HepG2 (cell line): ENCODE data around the gene NEURL3. TPM values are rescaled to one million over a fixed set of nuclear protein-coding genes. Genes with fewer than 3 reads are reported as not detected.

Experiments used
- EP300 ChIP-seq, 3 experiments: sonication (generic) in 1 of 3; formaldehyde crosslinking in 1 of 3; IDR thresholded peaks; 2 replicates each; pipeline versions ENCODE4 v1.5.1 to v1.6.1; 2011 to 2020; ENCODE audit warnings: low read depth in 2 of 3, low read length in 2 of 3, borderline replicate concordance in 1 of 3, improper control_type of control experiment in 1 of 3, mild to moderate bottlenecking in 1 of 3, missing genetic modification reagents in 1 of 3, moderate library complexity in 1 of 3
- HDAC1 ChIP-seq: sonication (generic); formaldehyde crosslinking; IDR thresholded peaks from 2 replicates; pipeline ENCODE4 v1.5.1; 2020; ENCODE audit warnings: mild to moderate bottlenecking, missing genetic modification reagents
- REPIN1 ChIP-seq: sonication (generic); formaldehyde crosslinking; IDR thresholded peaks from 2 replicates; pipeline ENCODE4 v1.8.0; 2022; ENCODE audit warnings: missing genetic modification reagents, low read depth, mild to moderate bottlenecking, borderline replicate concordance
- SSRP1 ChIP-seq: IDR thresholded peaks from 2 replicates; pipeline ENCODE4 v1.6.1; 2016; ENCODE audit warnings: control low read depth
- XRCC5 ChIP-seq: fragments of 200-400 bp; formaldehyde crosslinking; optimal IDR thresholded peaks from 2 replicates; pipeline ENCODE3; 2017; ENCODE audit warnings: mild to moderate bottlenecking, low read length
- ZFP36L1 ChIP-seq: sonication (generic); formaldehyde crosslinking; IDR thresholded peaks from 2 replicates; pipeline ENCODE4 v1.8.0; 2022; ENCODE audit warnings: mild to moderate bottlenecking, missing genetic modification reagents, moderate library complexity
- ZGPAT ChIP-seq: IDR thresholded peaks from 2 replicates; pipeline ENCODE4 v1.6.1; 2016; ENCODE audit warnings: mild to moderate bottlenecking
- ZMAT5 ChIP-seq: sonication (generic); formaldehyde crosslinking; IDR thresholded peaks from 2 replicates; pipeline ENCODE4 v1.5.0; 2020; ENCODE audit warnings: mild to moderate bottlenecking, low read depth, missing genetic modification reagents, borderline replicate concordance
- ZNF451 ChIP-seq: sonication (generic); formaldehyde crosslinking; IDR thresholded peaks from 2 replicates; pipeline ENCODE4 v1.5.0; 2020; ENCODE audit warnings: mild to moderate bottlenecking, missing genetic modification reagents
- ZNF75D ChIP-seq: sonication (generic); formaldehyde crosslinking; IDR thresholded peaks from 2 replicates; pipeline ENCODE4 v1.8.1; 2023; ENCODE audit warnings: missing genetic modification reagents, mild to moderate bottlenecking, borderline replicate concordance
- polyA plus RNA-seq, 8 experiments: library from polyadenylated mRNA; depleted of rRNA in 3 of 8; stranded (reverse) in 7 of 8; unstranded in 1 of 8; fragments of >200 nt; fragmentation: Illumina TruSeq in 4 of 8; extraction: Trizol in 4 of 8; gene quantifications; 2 replicates each; pipeline versions ENCODE4 v1.2.1 to v1.2.3, GENCODE V29; 2011 to 2016; ENCODE audit warnings: low read depth in 4 of 8, missing spikeins in 1 of 8, mixed read lengths in 1 of 8; ENCODE audit not compliant: insufficient read depth in 1 of 8
- total RNA-seq, 5 experiments: library from RNA; depleted of rRNA; stranded (reverse); fragments of >200 nt; fragmentation: Illumina TruSeq; extraction: Trizol; gene quantifications; 2 replicates each; pipeline ENCODE4 v1.2.3, GENCODE V29; 2016; ENCODE audit warnings: low read depth in 1 of 5
- TF ChIP-seq, protein P1 (sequence below): sonication (generic); formaldehyde crosslinking; IDR thresholded peaks from 2 replicates; pipeline ENCODE4 v1.5.1; 2020; ENCODE audit warnings: missing genetic modification reagents, mild to moderate bottlenecking, borderline replicate concordance
- TF ChIP-seq, protein P2 (sequence below): sonication (generic); formaldehyde crosslinking; IDR thresholded peaks from 2 replicates; pipeline ENCODE4 v1.4.0; 2020; ENCODE audit warnings: missing genetic modification reagents
- TF ChIP-seq, protein P3 (sequence below): IDR thresholded peaks from 2 replicates; pipeline ENCODE4 v1.6.1; 2016; ENCODE audit warnings: missing genetic modification reagents, missing compliant biosample characterization
- TF ChIP-seq, protein P4 (sequence below), 2 experiments: IDR thresholded peaks; 2 replicates each; pipeline ENCODE4 v1.6.1; 2011 to 2012; ENCODE audit warnings: low read length in 2 of 2, borderline replicate concordance in 1 of 2, low read depth in 1 of 2, mild to moderate bottlenecking in 1 of 2, moderate library complexity in 1 of 2
- TF ChIP-seq, protein P5 (sequence below): sonication (generic); IDR thresholded peaks from 2 replicates; pipeline ENCODE4 v1.6.1; 2016; ENCODE audit warnings: low read depth, borderline replicate concordance

The NEURL3 gene
- total and polyA plus RNA-seq, 2 of the 13 experiments (the other 11 are each of a cell fraction or from before 2014, with no cell fraction given): 0.16 to 1.2 TPM

- TF ChIP-seq, protein P1, sequence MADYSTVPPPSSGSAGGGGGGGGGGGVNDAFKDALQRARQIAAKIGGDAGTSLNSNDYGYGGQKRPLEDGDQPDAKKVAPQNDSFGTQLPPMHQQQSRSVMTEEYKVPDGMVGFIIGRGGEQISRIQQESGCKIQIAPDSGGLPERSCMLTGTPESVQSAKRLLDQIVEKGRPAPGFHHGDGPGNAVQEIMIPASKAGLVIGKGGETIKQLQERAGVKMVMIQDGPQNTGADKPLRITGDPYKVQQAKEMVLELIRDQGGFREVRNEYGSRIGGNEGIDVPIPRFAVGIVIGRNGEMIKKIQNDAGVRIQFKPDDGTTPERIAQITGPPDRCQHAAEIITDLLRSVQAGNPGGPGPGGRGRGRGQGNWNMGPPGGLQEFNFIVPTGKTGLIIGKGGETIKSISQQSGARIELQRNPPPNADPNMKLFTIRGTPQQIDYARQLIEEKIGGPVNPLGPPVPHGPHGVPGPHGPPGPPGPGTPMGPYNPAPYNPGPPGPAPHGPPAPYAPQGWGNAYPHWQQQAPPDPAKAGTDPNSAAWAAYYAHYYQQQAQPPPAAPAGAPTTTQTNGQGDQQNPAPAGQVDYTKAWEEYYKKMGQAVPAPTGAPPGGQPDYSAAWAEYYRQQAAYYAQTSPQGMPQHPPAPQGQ (CRISPR knock-in tag): no peak
- TF ChIP-seq, protein P2, sequence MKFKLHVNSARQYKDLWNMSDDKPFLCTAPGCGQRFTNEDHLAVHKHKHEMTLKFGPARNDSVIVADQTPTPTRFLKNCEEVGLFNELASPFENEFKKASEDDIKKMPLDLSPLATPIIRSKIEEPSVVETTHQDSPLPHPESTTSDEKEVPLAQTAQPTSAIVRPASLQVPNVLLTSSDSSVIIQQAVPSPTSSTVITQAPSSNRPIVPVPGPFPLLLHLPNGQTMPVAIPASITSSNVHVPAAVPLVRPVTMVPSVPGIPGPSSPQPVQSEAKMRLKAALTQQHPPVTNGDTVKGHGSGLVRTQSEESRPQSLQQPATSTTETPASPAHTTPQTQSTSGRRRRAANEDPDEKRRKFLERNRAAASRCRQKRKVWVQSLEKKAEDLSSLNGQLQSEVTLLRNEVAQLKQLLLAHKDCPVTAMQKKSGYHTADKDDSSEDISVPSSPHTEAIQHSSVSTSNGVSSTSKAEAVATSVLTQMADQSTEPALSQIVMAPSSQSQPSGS (CRISPR knock-in tag): peak; percentile 15; the same call in 1 of the 2 replicates
- TF ChIP-seq XRCC5 (peak; percentile 97), HDAC1 (CRISPR knock-in tag) (no peak; the same call in 1 of the 2 replicates), SSRP1 (no peak; the same call in 1 of the 2 replicates), REPIN1 (CRISPR knock-in tag) (peak; percentile 83), ZMAT5 (CRISPR knock-in tag) (no peak), ZNF75D (CRISPR knock-in tag) (no peak), ZFP36L1 (CRISPR knock-in tag) (no peak), ZGPAT (CRISPR knock-in tag) (peak; percentile 57; the same call in 1 of the 2 replicates), EP300 (IDR thresholded peaks at IDR 0.05; ENCODE audit: low read depth in 2 of 2, low read length in 2 of 2) (no peak; a peak in 1 of 4 replicates), EP300 (CRISPR knock-in tag; IDR thresholded peaks at IDR 0.05; ENCODE audit: borderline replicate concordance) (no peak), ZNF451 (CRISPR knock-in tag) (peak; percentile 61; the same call in 1 of the 2 replicates)
- TF ChIP-seq, protein P3, sequence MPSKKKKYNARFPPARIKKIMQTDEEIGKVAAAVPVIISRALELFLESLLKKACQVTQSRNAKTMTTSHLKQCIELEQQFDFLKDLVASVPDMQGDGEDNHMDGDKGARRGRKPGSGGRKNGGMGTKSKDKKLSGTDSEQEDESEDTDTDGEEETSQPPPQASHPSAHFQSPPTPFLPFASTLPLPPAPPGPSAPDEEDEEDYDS (CRISPR knock-in tag): peak; percentile 47; the same call in 1 of the 2 replicates
- TF ChIP-seq, protein P4, sequence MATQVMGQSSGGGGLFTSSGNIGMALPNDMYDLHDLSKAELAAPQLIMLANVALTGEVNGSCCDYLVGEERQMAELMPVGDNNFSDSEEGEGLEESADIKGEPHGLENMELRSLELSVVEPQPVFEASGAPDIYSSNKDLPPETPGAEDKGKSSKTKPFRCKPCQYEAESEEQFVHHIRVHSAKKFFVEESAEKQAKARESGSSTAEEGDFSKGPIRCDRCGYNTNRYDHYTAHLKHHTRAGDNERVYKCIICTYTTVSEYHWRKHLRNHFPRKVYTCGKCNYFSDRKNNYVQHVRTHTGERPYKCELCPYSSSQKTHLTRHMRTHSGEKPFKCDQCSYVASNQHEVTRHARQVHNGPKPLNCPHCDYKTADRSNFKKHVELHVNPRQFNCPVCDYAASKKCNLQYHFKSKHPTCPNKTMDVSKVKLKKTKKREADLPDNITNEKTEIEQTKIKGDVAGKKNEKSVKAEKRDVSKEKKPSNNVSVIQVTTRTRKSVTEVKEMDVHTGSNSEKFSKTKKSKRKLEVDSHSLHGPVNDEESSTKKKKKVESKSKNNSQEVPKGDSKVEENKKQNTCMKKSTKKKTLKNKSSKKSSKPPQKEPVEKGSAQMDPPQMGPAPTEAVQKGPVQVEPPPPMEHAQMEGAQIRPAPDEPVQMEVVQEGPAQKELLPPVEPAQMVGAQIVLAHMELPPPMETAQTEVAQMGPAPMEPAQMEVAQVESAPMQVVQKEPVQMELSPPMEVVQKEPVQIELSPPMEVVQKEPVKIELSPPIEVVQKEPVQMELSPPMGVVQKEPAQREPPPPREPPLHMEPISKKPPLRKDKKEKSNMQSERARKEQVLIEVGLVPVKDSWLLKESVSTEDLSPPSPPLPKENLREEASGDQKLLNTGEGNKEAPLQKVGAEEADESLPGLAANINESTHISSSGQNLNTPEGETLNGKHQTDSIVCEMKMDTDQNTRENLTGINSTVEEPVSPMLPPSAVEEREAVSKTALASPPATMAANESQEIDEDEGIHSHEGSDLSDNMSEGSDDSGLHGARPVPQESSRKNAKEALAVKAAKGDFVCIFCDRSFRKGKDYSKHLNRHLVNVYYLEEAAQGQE (IDR thresholded peaks at IDR 0.05; ENCODE audit: borderline replicate concordance in 1 of 2, low read depth in 1 of 2, low read length in 2 of 2): no peak
- TF ChIP-seq, protein P5, sequence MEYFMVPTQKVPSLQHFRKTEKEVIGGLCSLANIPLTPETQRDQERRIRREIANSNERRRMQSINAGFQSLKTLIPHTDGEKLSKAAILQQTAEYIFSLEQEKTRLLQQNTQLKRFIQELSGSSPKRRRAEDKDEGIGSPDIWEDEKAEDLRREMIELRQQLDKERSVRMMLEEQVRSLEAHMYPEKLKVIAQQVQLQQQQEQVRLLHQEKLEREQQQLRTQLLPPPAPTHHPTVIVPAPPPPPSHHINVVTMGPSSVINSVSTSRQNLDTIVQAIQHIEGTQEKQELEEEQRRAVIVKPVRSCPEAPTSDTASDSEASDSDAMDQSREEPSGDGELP: no peak
These were observed 4.1 kb upstream of the NEURL3 start (continued) for GRCh38 chr2:96509114-96509846.
